Pulmonary artery endothelial cell (primary cell): Measurements from ENCODE around the gene MYADML2. TPM values are rescaled to one million over a fixed set of nuclear protein-coding genes. Genes with fewer than 3 reads are reported as not detected.
"Not testable (repeated sequence)": the region's sequence is repeated elsewhere in the genome, so short reads cannot be mapped to it uniquely, and the experiment has no call there.

Experiments
- DNase-seq: peaks from one replicate; pipeline ENCODE4 v3.0.0-alpha.2; 2011; ENCODE audit warnings: low read depth, low spot score
- total RNA-seq: library from RNA; depleted of rRNA; stranded (reverse); fragments of >200 nt; gene quantifications from 2 replicates; pipeline ENCODE4 v1.2.3, GENCODE V29; 2014

The MYADML2 gene
- not detected in 2 replicates for total RNA-seq

- no peak for DNase-seq
Observed at GRCh38 chr17:81947189-81947588, at the start of gene MYADML2. MYADML2 (minus strand) TSS chr17:81947233; CDS start chr17:81941741, 5,492 bp downstream.

GRCh38 chr17:81996232-81996756, 49.3 kb upstream of the MYADML2 start:
- no peak for DNase-seq

GRCh38 chr17:81995463-81996231, 48.6 kb upstream of the MYADML2 start:
- no peak for DNase-seq

GRCh38 chr17:81994593-81995462, 47.8 kb upstream of the MYADML2 start:
- no peak for DNase-seq

- DNase-seq, result no peak
Observed at GRCh38 chr17:81993729-81994592, 46.9 kb upstream of the MYADML2 start.

- DNase-seq, result no peak
Observed at GRCh38 chr17:81992306-81993102, 45.5 kb upstream of the MYADML2 start.

GRCh38 chr17:81991684-81992305, 44.8 kb upstream of the MYADML2 start:
- no peak for DNase-seq

- DNase-seq, result no peak
Observed at GRCh38 chr17:81990836-81991683, 44.0 kb upstream of the MYADML2 start.

GRCh38 chr17:81987161-81987770, 40.2 kb upstream of the MYADML2 start:
- no peak for DNase-seq

- no peak for DNase-seq
Observed at GRCh38 chr17:81986606-81987005, 39.6 kb upstream of the MYADML2 start.

GRCh38 chr17:81984773-81985410, 37.9 kb upstream of the MYADML2 start:
- no peak for DNase-seq

GRCh38 chr17:81983639-81984373, 36.8 kb upstream of the MYADML2 start:
- DNase-seq, result no peak

GRCh38 chr17:81983011-81983638, 36.1 kb upstream of the MYADML2 start:
- DNase-seq, result no peak

GRCh38 chr17:81981511-81981910, 34.5 kb upstream of the MYADML2 start:
- DNase-seq, result not testable (repeated sequence)

GRCh38 chr17:81980707-81981343, 33.8 kb upstream of the MYADML2 start:
- DNase-seq, result no peak

- DNase-seq, result no peak
Observed at GRCh38 chr17:81980122-81980521, 33.1 kb upstream of the MYADML2 start.
